Upper lobe of left lung (tissue), 4 donors: Measurements from ENCODE around the gene USP3.

ENCODE experiments used
- POLR2AphosphoS5 ChIP-seq, 2 donors: sonication (generic); formaldehyde crosslinking; IDR thresholded peaks; one replicate each; pipeline ENCODE4 v1.5.1; 2017; ENCODE audit warnings: antibody characterized with exemption in 2 of 2
- TF ChIP-seq, protein P1 (sequence below), 6 experiments: fragments of 450-650 bp in 4 of 6; fragments of 200-600 bp in 2 of 6; sonication (generic) in 2 of 6; IDR thresholded peaks; one replicate each; pipeline ENCODE4 v1.5.1; 2016 to 2019; ENCODE audit warnings: antibody characterized with exemption in 6 of 6

DNA sequence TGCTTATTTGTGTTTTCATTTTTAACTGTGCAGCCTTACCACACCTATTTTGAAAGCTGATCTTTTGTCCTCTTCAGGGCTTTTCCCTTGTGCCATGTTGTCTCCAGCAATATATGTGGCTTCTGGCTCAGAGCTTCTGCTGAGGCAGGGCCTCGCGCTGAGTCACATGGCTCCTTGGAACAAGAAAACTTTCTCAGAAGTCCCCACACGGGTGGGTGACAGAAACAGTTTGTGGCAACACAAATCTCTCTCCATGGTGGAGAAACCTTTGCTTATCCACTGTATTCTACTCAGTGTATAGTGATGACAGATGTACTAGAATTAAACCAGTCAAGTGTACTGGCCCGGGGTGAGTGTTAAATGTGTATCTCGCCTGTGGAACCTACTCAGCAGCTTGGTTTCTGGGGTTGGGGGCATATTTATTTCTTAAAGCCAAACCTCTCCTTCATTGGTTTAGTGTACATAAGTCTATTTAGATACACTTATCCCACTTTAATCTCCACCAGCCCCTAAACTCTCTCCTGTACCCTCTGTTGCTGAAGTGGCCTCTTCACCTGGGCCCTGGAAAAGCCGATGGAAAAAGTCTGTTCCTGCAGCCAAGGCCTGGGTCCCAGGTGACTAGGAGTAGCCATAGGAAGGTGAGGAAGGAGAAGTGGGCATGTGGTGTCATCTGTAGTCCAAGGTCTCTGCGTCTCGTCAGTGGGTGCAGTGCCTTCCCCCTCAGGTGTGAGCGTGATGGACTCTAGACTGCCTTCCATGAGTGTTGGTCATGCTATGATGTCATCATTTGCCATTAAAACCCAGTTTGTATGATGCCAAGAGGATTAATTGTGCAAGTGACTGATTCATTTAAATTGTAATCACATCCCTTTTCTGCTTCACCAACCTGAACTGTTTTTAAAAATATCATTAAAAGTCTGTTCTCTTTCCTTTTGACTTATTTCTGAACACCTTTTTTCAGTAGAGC lies 89.6 kb downstream of the USP3 start:
- TF ChIP-seq, protein P1, sequence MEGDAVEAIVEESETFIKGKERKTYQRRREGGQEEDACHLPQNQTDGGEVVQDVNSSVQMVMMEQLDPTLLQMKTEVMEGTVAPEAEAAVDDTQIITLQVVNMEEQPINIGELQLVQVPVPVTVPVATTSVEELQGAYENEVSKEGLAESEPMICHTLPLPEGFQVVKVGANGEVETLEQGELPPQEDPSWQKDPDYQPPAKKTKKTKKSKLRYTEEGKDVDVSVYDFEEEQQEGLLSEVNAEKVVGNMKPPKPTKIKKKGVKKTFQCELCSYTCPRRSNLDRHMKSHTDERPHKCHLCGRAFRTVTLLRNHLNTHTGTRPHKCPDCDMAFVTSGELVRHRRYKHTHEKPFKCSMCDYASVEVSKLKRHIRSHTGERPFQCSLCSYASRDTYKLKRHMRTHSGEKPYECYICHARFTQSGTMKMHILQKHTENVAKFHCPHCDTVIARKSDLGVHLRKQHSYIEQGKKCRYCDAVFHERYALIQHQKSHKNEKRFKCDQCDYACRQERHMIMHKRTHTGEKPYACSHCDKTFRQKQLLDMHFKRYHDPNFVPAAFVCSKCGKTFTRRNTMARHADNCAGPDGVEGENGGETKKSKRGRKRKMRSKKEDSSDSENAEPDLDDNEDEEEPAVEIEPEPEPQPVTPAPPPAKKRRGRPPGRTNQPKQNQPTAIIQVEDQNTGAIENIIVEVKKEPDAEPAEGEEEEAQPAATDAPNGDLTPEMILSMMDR (IDR thresholded peaks at IDR 0.05): no peak
- no peak for TF ChIP-seq POLR2AphosphoS5 (IDR thresholded peaks at IDR 0.05)
